Activated CD4-positive, alpha-beta T cell treated with anti-CD3 and anti-CD28 coated beads, Interleukin-2, Interleukin-4, amounts not matched to agents 100 ng/mL and 50 ng/mL, durations not matched to agents 16 hours and 8 hours (primary cell): ENCODE results near the gene RASL10A.

Source experiments
- DNase-seq: peaks from one replicate; pipeline ENCODE4 v3.0.0-alpha.2; 2020; ENCODE audit warnings: low spot score

The RASL10A gene

DNA sequence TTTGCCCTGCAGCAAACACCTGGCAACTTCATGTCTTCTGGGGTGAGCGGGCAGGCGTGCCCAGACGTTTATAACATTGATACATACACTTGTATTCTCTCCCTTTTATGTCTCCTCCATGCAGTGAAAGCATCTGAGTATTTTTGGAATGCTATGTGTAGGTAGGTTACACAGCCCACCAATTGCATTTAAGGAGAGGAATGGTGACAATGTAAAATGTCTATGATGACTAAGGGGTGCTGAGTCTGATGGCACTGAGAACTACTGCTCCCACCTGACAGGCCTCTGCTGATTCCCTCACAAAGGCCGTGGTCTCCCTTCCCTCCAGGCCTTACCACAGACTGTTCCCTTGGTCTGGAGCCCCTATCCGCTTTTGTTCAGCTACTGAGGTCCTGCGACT lies 22.9 kb upstream of the RASL10A start:
- DNase-seq, result no peak

DNA sequence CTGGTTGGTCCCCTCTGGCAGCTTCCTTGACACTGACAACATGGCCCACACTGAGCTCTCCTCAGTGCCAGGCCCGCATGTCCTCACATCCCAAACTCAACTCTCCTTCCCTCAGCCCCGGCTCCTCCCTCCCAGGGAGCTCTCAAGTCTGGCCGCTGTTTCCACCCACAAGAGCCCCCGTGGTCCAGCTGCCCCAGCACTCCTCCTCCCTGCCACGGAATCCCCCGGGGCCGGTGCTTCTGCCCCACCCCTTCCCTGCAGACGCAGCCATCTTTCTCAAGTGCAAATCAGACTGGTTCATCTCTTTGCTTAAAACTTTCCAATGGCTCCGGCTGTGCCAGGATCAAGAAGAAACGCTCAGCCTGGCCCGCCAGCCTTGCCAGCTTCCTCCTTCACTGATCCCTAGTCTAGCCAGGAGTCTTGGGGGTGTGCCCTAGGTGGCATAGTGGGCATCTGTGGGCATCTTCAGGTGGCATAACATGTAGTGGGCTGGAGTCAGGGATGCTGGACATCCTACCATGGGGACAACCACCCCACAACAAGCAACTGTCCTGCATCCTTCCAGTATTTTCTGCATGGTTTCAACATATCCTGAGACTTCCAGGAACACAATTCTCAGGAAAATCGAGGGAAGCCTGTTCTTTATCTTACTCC lies 22.3 kb upstream of the RASL10A start:
- no peak for DNase-seq

DNA sequence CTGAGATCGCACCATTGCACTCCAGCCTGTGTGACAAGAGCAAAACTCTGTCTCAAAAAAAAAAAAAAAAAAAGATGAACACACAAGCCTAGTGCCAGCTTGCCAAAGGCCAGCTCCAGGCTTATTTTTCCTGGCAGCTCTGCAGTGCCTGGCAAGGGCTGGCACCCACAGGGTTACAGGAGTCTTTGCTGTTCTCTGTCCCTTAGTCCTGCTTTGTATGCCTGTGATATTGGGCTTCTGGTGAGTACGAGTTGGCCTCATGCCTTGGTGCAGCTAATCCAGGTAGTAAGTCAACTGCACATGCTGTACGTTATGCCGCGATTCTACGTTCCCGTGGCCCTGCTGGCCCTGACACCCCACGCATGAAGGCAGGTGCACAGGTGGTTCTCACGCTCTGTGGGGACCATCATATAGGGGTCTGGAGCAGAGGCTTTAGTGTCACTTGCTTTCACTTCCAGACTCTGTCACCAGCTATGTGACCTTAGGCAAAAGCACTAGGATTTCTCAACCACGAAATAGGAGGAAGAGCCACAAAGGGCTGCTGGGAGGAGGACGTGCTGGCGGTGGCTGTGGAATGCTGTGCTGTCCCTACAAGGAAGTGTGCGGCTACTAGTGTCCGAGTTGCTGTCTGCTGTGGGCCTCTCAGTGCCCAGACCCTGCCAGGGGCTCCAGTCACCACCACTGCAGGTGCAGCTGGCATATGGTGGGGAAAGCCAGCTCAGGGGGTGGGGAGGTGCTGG lies 21.4 kb upstream of the RASL10A start:
- DNase-seq, result no peak

DNA sequence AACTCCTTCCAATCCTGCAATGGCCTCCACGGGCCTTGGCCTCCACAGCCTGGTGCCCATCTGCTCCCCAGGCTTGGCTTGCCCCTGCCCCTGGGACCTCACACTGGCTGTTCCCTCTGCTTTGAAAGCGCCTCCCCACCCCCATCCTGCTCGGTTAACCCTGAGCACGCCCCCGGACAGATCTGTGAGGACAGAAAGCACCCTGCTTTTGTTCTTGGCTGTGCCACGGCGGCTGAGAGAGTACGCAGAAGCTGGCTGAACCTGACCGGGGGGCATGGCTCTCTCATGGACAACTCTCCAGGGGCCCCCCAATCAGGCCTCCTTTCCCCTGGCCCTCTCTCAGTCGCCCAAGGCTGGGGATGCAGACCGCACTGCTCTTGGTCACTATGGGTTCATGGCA lies 20.2 kb upstream of the RASL10A start:
- no peak for DNase-seq

DNA sequence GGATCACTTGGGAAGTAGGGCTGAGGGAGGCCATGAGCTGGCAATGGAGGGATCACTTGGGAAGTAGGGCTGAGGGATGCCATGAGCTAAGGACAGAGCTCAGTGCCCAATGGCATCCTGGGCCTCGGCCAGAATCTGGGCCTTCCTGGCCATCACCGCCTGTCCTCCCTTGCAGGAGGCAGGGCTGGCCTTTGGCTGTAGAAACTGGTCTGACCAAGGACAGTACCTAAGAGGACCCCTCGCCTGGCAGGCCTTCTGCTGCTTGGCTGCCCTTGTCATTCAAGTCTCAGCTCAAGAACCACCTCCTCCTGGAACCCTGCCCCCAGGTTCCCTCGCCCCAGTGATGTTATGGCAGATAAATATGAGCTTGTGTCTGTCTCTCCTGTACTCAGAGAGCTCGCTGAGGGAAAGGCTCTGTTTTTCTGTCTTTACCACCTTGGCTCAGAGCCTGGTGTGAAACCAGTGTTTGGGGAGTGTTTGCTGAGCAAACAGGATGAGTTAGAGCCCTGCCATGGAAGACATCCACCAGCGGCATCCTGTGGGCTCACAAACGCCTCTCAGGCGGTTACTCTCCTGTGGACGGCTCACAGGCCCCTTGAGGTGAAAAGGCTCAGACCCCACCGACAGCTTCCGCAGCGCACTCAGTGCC lies 19.3 kb upstream of the RASL10A start:
- DNase-seq, result no peak

DNA sequence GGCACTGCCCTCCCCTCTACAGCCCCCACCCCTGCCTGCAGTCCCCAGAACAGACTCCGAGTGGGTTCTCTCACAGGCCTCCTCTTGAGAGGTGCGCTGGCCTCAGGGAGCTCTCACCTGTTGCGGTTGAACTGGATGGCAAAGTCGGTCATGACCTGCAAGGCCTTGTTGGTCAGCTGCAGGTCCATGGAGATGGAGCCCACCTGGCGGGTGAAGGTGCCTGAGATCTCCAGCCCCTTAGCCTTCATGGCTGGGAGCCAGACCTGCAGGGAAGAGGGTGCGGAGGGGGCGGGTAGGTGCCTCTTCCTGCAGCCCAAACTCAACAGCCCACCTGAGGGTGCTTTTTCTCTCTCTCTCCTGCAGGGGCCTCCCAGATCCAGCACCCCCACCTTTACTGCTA lies 18.7 kb upstream of the RASL10A start:
- no peak for DNase-seq

DNA sequence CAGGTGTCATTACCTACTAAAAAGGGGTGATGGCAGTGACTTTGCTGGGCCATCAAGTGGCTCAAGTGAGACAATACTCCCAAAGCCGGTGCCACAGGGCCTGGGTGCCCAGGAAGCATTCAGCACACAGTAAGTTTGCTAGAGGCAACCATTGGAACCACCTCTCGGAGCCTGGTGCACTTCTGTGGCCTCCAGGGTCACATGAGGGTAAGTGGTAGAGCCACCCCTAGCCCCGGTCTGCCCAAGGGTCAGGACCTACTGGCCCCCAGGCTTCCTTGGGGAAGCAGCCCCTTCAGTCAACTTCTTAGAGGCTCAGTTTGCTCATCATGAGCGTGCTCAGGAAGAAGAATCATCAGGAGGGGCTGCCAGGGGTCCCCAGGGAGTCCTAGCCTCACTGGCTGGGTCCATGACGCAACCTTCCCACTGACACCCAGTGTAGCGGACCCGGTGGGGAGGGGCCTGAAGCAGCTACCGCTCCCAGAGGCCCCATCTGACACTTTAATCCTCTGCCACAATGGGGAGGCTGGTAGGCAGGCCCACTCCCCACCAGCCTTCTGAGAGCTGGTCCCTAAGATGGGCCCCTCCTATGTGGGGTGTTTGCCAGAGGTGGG lies 17.5 kb upstream of the RASL10A start:
- no peak for DNase-seq

DNA sequence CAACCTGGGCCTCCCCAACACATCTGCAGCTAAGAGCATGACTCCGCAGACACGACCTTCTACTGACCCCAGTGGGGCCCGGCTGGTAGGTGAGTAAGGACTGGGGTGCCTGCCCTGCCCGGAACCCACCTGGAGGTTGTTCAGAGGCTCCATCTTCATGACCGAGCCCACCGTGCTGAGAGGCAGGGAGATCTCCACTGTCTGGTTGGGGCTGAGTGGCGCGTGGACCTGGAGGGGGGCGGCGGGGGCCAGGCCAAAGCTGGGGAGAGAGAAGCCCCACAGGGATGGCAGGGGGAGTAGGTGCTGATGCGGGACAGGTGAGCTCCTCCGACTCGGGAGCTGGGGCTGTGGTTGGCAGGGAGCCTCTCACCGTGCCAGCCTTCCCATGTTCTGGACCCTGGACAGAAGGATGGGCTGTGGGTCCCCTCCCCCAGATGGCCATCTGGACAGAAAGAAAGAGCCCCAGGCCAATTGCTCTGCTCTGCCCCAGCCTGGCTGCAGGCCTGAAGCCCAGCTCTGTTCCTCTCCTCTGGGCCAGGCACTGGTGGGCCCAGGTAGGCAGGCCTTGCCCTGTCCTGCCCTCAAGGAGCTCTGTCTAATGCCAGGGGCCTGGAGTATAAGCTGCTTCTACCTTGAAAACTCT lies 16.3 kb upstream of the RASL10A start:
- DNase-seq, result no peak

DNA sequence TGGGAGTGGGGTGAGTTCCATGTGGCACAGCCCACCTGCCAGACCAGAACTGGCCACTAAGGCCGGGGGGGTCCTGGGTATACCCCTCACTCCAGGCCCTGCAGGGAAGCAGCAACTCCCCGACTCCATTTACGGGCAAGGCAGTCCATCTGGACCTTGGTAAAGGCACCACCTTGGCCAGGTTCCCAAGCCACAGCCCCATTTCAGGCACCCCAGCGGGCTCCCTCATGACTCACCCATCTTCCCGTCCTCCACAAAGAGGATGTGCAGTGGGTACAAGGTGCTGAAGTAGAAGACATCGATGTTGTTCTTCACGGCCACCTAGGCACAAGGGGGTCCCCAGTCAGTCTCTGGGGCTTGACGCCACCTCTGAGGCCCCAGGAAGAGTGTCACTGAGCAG lies 15.7 kb upstream of the RASL10A start:
- no peak for DNase-seq

DNA sequence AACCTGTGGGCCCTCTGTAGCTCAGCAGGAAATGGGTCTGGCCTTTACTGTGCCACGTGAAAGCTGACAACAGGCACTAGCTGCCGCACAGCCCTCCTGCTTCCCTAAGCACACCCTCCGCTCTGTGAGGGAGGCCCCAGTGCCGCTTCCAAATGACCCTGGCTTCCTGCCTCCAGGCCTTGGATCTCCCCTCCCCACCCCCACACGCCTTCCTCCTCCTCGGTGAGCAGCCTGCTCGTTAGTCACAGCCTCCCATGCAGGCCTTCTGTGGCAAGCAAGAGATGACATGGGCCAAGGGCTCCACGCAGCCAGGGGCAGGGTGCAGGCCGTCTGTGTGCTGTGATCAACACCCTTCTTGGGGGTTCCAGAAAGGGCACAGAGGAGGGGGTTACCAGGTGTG lies 15.3 kb upstream of the RASL10A start:
- no peak for DNase-seq

DNA sequence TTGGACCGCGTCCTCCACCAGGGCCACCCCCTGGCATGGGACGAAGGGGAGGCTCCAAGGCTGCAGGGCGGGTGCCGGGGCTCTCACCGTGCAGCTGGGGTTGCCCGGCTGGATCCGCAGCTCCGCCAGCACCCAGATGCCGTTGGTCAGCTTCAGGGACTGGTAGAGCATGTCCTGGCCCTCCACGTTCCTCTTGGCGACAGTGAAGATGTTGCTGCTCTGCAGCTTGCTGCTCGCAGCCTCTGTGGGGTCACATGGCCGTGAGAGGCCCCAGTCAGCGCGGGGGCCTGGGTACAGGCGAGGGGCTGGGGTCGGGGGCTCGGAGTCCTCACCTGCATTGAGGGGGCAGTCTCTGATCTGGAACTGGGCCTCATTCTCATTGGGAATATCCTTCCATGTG lies 14.8 kb upstream of the RASL10A start:
- DNase-seq, result no peak

DNA sequence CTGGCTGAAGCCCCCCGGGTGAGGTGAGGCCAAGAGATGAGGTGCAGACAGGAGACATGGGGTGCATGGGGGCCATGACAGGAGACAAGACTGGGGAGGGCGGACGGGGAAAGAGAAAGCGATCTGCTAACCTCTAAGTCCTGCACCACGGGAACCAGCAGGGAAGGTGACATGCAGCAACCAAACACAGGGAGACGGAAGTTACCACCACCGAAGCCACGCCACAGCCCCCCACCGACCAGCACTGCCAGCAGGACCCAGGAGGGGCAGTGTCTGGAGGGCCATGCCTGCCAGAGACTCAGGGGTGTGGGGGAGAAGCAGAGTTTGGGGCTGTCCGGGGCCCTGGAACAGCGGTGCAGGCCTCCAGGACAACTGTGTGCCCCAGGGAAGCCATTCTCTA lies 14.1 kb upstream of the RASL10A start:
- DNase-seq, result no peak

DNA sequence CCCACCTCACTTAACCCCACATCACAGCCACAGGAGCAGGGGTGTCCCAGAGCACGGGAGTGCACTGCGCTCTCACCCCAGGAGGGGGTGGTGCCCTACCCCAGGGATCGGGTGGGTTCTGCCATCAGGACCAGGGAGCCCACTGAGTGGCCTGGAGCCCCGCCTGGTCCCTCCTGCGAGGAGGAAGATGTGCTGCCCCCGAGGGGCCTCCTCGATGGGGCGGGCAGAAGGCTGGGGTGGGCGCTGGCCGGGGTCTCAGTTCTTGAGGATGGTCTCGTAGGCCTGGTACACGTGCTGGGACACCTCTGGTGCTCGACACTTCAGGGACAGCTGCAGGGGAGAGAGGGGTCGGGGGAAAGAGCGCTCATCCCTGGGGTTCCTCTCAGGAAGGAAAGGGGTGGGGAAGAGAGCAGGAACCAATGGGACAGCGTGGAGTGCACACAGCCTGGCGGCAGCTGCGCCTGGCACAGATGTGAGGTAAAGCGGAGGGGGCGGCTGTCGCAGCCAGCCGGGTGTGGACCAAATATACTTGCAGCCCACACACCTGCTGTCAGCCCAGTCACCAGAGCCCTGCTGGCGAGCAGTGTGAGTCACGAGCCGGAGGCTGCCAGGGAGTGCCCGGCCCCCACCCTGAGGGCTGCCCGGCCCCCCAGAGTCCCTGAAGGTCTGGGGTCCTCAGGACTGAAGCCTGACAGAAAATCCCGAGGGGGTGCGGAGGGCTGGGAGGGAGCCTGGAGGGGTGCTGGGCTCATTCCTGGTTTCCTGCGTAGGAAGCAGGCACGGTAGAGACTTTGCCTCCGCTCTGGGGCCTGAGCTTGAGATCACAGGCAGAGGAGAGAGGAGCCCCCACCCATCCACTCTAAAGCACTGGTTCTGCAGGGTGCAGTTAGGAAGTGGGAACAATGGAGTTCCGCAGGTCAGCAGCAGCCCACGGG lies 13.3 kb upstream of the RASL10A start:
- DNase-seq, result no peak

DNA sequence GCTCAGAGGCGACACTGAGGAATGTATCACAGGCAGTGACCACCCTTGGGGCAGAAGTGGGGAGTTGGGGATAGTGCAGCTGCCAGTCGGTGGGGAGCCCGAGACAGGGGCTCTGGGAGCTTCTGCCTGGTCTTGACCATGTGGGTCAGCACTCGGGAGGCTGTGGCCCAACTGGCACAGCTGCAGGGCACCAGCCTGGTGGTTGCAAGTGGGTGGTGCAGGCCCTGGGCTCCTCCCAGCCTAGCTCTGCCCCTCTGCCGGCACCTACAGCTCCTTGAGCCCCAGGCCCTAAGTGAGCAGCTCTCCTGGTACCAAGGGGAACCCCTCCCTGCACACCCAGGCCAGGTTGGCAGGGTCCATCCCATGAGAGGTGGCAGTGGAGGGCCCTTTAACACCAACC lies 12.6 kb upstream of the RASL10A start:
- no peak for DNase-seq

DNA sequence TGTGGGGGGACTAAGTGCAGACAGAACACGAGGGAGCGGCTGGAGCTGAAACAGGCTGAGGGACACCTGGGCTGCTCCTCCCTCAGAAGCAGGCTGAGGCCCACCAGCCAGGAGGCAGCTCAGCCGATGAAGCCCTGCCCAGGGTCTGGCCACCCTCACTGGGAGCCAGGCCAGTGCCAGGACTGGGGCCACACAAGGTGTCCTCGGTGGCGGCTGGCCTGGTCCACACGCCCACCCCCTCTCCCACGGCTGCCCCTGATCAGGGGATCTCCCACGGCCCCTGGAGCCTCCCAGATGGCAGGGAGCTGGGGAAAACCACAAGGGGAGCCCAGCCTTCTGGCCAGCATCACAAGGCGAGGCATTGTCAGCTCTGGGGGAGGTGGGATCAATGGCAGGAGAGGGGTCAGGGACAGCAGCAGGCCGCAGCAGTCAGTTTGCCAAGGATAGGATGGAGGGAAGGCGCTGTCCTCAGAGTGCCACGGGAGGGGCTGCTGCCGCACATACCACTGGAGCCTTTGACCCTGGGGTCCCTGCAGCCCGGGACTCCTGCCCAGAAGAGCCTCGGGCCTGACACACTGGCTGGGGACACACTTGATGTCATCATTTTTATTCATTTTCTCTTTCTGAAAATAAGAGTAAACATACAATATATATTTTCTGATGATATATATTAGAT lies 11.7 kb upstream of the RASL10A start:
- DNase-seq, result no peak

DNA sequence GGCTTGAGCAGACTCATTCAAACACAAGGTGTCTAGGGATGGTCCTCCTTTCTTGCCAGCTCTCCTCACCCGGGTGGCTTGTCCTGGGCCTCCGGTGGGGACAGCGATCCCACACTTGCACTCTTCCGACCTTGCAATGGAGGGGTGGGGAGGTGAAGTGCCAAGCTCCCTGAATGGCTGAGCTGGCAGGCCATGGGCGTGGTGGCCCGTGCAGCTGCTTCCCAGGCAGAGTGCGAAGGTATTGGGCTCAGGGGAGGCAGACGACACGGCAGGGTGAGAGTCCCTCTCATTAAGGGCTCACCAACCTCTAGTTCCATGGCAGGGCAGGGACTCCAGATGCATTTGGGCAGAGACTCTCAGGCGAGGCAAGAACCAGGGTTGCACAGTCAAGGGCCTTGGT lies 11.0 kb upstream of the RASL10A start:
- no peak for DNase-seq

DNA sequence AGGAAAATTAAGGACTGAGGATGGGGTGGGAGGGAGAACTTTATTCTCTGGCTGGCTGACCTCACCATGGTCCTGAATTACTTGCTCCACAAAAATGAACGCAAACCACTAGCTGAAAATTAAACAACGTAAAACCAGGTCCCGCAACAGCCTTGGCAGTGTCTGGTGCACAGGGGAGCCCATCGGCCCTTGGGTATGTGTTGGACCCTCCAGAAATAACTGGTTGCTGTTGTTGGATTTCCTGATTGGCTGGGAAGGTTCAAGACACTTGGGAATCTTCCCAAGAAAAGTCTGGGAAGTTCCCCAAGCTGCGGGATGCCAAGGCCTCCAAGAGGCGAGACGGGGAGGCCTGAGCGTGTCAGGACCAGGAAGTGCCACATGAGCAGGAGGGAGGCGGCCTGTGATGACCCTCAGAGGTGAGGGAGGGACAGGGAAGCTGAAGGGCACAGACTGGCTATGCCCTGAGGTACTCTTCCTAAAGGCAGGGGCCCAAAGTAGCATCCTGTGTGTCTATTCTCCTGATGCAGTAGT lies 10.4 kb upstream of the RASL10A start:
- DNase-seq, result no peak

DNA sequence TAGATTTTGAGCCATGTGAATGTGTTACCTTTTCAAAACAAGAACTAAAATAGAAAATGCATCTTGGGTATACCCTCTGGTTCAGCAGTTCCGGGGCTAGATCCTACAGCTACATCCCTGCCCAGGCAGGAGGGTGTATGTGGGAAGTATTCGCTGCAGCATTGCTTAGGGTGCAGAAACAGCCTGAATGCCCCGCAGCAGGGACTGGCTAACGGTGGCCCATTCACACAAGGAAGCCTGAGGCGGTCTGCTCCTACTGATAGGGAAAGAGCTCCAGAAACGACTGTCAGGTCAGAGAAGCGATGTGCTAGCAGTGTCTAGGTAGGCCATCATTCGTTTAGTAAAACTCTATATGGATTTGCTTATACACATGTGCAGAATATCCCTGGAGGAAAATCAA lies 9.9 kb upstream of the RASL10A start:
- no peak for DNase-seq

DNA sequence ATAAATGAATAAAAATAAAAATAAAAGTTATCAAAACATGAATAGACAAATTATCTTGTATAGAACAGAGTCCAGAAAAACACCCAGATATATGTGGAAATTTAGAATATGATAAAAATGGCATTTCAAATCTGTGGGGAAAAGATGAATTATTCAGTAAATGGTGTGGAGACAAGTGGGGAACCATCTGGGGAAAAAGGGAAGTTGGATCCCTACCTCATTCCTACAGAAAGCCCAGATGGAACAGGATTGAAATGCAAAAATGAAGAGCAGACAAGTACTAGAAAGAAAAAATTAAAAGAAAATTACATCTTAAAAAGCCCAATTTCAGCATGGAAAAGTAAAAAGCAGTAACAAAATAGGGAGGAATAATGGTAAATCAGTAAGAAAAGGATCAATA lies 8.1 kb upstream of the RASL10A start:
- DNase-seq, result no peak

DNA sequence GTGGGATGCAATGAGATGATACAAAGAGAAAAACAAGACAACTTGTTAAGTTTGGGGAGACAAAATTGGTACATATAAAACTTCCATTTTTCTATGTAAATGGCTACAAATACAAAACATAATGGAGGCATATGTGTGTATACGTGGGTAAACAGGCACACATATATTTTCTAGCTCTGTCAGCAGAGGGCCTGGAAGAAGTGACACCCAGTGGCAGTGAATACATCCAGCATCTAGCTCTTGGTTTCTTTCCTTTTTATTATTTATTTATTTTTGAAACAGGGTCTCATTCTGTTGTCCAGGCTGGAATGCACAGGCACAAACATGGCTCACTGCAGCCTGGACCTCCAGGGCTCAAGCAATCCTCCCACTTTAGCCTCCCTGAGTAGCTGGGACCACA lies 5.0 kb upstream of the RASL10A start:
- DNase-seq, result no peak

DNA sequence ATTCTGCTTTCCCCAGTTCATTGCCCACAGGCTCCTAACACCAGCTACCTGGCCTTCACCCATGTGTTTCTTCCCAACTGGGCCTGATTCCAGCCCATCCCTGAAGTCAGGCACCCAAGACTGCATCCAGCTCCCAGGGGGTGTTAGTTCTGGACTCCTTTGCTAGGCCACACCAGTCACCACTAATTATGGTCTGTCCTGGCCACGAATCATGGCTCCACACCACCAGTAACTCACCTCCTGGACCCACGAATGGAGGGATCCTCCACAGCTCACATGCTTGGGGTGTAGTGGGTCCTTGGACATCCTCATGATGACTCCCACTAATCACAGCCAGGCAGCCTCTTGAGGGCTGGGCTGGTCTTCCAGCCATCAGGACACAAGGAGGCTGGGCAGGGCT lies 3.6 kb upstream of the RASL10A start:
- DNase-seq, result no peak
